Stimulated activated CD8-positive, alpha-beta memory T cell treated with anti-CD3 and anti-CD28 coated beads, Interleukin-15, amount 100 ng/mL, for 1 hour (primary cell): Measurements from ENCODE around the gene WDR55.
"Not testable (repeated sequence)": the region's sequence is repeated elsewhere in the genome, so short reads cannot be mapped to it uniquely, and the experiment has no call there.

Experiments
- DNase-seq: peaks from one replicate; pipeline ENCODE4 v3.0.0-alpha.2; 2020; ENCODE audit warnings: low read depth

Gene WDR55

GRCh38 chr5:140664359-140665119 is at the start of gene WDR55:
Gene WDR55 (plus strand): TSS chr5:140664904. CDS start chr5:140664913, 9 bp downstream.
- peak; percentile 91 for DNase-seq

- DNase-seq = no peak
Measured at GRCh38 chr5:140622301-140622700, 42.4 kb upstream of the WDR55 start.

GRCh38 chr5:140623061-140623460 is 41.6 kb upstream of the WDR55 start:
- not testable (repeated sequence) for DNase-seq

- not testable (repeated sequence) for DNase-seq
Measured at GRCh38 chr5:140624886-140625285, 39.8 kb upstream of the WDR55 start.

- DNase-seq = no peak
Measured at GRCh38 chr5:140627972-140628371, 36.7 kb upstream of the WDR55 start.

GRCh38 chr5:140628711-140629110 is 36.0 kb upstream of the WDR55 start:
- no peak for DNase-seq

GRCh38 chr5:140630292-140631035 is 34.2 kb upstream of the WDR55 start:
- no peak for DNase-seq

- no peak for DNase-seq
Measured at GRCh38 chr5:140631036-140631417, 33.7 kb upstream of the WDR55 start.

GRCh38 chr5:140631831-140632365 is 32.8 kb upstream of the WDR55 start:
- DNase-seq = no peak

GRCh38 chr5:140632366-140633020 is 32.2 kb upstream of the WDR55 start:
- DNase-seq = no peak

- no peak for DNase-seq
Measured at GRCh38 chr5:140633021-140633471, 31.7 kb upstream of the WDR55 start, which contains the start of gene CD14. Gene CD14 (minus strand): TSS chr5:140633175. CDS start chr5:140633071, 104 bp downstream.

GRCh38 chr5:140633501-140633900 is 31.2 kb upstream of the WDR55 start:
- DNase-seq = no peak

- DNase-seq = no peak
Measured at GRCh38 chr5:140634103-140634502, 30.6 kb upstream of the WDR55 start.

- DNase-seq = no peak
Measured at GRCh38 chr5:140635291-140636257, 29.1 kb upstream of the WDR55 start.

- DNase-seq = no peak
Measured at GRCh38 chr5:140637371-140638100, 27.2 kb upstream of the WDR55 start.

GRCh38 chr5:140638898-140639147 is 25.9 kb upstream of the WDR55 start:
- not testable (repeated sequence) for DNase-seq

GRCh38 chr5:140639148-140639981 is 25.3 kb upstream of the WDR55 start, which contains the start of gene TMCO6:
Gene TMCO6 (plus strand): TSS chr5:140639451. CDS start chr5:140639528, 77 bp downstream.
- DNase-seq = peak; percentile 95

- no peak for DNase-seq
Measured at GRCh38 chr5:140641716-140642115, 23.0 kb upstream of the WDR55 start.

- no peak for DNase-seq
Measured at GRCh38 chr5:140642718-140643117, 22.0 kb upstream of the WDR55 start.

GRCh38 chr5:140647042-140647419 is 17.7 kb upstream of the WDR55 start:
- no peak for DNase-seq
